ACC112 (cell line): ENCODE measurements around the gene DUSP1.
"Not testable (repeated sequence)": the region's sequence is repeated elsewhere in the genome, so short reads cannot be mapped to it uniquely, and the experiment has no call there.

ENCODE experiments used
- H2AFZ ChIP-seq: fragments of 200-600 bp; sonication (generic); one replicate; pipeline ENCODE4 v1.6.0; 2017; ENCODE audit warnings: antibody characterized with exemption, low read length; ENCODE audit not compliant: unreplicated experiment
- H3K27ac ChIP-seq: fragments of 200-600 bp; sonication (generic); 2 replicates; pipeline ENCODE4 v1.5.1; 2014; ENCODE audit warnings: low read depth, mild to moderate bottlenecking, antibody characterized with exemption, low read length, moderate library complexity
- H3K27me3 ChIP-seq: fragments of 200-600 bp; sonication (generic); 2 replicates; pipeline ENCODE4 v1.6.1; 2014; ENCODE audit warnings: mild to moderate bottlenecking, antibody characterized with exemption, low read length, moderate library complexity, mixed read lengths; ENCODE audit not compliant: insufficient read depth
- H3K36me3 ChIP-seq: fragments of 200-600 bp; sonication (generic); 2 replicates; pipeline ENCODE4 v1.6.1; 2016; ENCODE audit warnings: mild to moderate bottlenecking, antibody characterized with exemption, low read length, moderate library complexity, mixed read lengths; ENCODE audit not compliant: insufficient read depth
- H3K4me1 ChIP-seq: fragments of 200-600 bp; sonication (generic); one replicate; pipeline ENCODE4 v1.6.1; 2016; ENCODE audit warnings: low read length, mixed read lengths; ENCODE audit not compliant: insufficient read depth, unreplicated experiment, control insufficient read depth
- H3K4me3 ChIP-seq: fragments of 200-600 bp; sonication (generic); 2 replicates; pipeline ENCODE4 v1.5.1; 2014; ENCODE audit warnings: mild to moderate bottlenecking, low read depth, low read length
- H3K79me2 ChIP-seq: fragments of 200-600 bp; sonication (generic); one replicate; pipeline ENCODE4 v1.6.0; 2016; ENCODE audit warnings: low read length; ENCODE audit not compliant: control insufficient read depth, unreplicated experiment, insufficient read depth

Gene DUSP1, protein sequence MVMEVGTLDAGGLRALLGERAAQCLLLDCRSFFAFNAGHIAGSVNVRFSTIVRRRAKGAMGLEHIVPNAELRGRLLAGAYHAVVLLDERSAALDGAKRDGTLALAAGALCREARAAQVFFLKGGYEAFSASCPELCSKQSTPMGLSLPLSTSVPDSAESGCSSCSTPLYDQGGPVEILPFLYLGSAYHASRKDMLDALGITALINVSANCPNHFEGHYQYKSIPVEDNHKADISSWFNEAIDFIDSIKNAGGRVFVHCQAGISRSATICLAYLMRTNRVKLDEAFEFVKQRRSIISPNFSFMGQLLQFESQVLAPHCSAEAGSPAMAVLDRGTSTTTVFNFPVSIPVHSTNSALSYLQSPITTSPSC

GRCh38 chr5:172770675-172771438, at the start of gene DUSP1:
Gene DUSP1 (minus strand): TSS chr5:172771195. CDS start chr5:172770952, 243 bp downstream.
- Histone ChIP-seq H3K4me3 (peak within 1 kb of the TSS; percentile 97), H3K27ac (peak within 1 kb of the TSS; percentile 100), H3K27me3 (no peaks in the 10 kb centered on the region), H2AFZ (no peak within 1 kb of the TSS), H3K79me2 (peaks cover 40% of the 10 kb centered on the region), H3K36me3 (peaks cover 35% of the 10 kb centered on the region), H3K4me1 (peaks cover 40% of the 10 kb centered on the region)

- Histone ChIP-seq H3K36me3 (no peaks in the 10 kb centered on the region), H3K4me3 (no peak overlapping the region), H3K4me1 (peaks cover 14% of the 10 kb centered on the region), H3K27ac (no peak overlapping the region), H3K27me3 (no peaks in the 10 kb centered on the region), H3K79me2 (no peaks in the 10 kb centered on the region), H2AFZ (no peak overlapping the region)
Observed at GRCh38 chr5:172820046-172820767, 49.2 kb upstream of the DUSP1 start.

DNA sequence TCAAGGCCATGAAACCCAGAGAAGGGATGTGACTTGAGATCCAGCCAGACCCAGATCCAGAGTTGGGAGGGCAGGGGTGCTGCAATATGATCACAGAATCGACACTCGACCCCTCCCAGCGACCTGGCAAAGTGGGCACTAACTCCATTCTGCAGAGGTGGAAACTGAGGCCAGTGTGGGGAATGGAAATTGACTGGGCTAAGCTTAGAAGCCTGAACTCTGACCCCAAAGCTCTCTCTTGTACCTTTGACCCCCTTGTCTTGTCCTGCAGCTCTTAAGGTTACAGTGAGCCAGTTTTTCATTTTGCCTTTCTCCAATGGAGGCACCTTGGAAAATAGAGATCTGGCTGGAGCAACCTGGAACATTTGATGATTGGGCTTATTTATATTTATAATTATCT, 48.6 kb upstream of the DUSP1 start:
- Histone ChIP-seq H3K36me3 (no peaks in the 10 kb centered on the region), H3K79me2 (no peaks in the 10 kb centered on the region), H3K4me3 (no peak overlapping the region), H2AFZ (no peak overlapping the region), H3K4me1 (peaks cover 14% of the 10 kb centered on the region), H3K27ac (no peak overlapping the region), H3K27me3 (no peaks in the 10 kb centered on the region)

DNA sequence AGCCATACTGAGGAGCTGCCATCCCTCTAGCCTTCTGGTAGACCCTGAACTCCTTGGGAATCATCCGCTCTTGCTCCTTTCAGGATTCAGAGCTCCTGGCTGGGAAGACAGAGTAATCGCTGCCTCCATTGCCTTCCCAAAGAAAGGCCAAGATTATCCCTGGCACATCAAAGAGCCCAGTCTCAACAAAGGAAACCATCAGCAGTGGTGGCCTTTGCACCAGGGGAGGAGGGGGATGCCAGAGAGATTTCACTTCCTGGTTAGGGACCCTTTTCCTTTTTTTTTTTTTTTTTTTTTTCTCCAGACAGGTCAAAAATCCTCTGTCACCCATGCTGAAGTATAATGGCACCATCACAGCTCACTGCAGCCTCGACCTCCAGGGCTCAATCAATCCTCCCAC, 47.1 kb upstream of the DUSP1 start:
- Histone ChIP-seq H3K4me1 (peaks cover 14% of the 10 kb centered on the region), H3K27me3 (no peaks in the 10 kb centered on the region), H3K27ac (no peak overlapping the region), H3K36me3 (no peaks in the 10 kb centered on the region), H3K79me2 (no peaks in the 10 kb centered on the region), H2AFZ (no peak overlapping the region), H3K4me3 (no peak overlapping the region)

DNA sequence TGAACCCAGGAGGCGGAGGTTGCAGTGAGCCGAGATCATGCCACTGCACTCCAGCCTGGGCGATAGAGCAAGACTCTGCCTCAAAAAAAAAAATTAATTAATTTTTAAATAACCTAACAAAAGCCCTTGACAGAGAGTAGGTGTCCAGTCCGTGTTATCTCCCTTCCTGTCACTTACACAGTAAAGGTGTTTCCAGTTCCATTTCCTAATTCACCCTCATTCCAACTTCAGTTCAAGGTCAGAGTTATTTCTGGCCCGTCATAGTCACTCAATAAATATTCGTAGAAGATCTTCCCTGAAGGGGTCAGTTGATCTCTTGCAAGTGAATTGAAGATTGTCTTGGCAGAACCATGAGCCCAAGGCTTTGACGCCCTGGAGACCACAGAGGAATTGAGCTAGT, 46.7 kb upstream of the DUSP1 start:
- H3K4me3 ChIP-seq: no peak overlapping the region
- no peaks in the 10 kb centered on the region for H3K27me3 ChIP-seq
- peaks cover 14% of the 10 kb centered on the region for H3K4me1 ChIP-seq
- H3K36me3 ChIP-seq: no peaks in the 10 kb centered on the region
- H3K79me2 ChIP-seq: no peaks in the 10 kb centered on the region
- H3K27ac ChIP-seq: no peak overlapping the region
- H2AFZ ChIP-seq: no peak overlapping the region

GRCh38 chr5:172816925-172817562, 46.0 kb upstream of the DUSP1 start:
- H3K27ac ChIP-seq: peak overlapping the region; percentile 27; the same call in 1 of the 2 replicates
- H3K79me2 ChIP-seq: no peaks in the 10 kb centered on the region
- peaks cover 14% of the 10 kb centered on the region for H3K4me1 ChIP-seq
- H2AFZ ChIP-seq: no peak overlapping the region
- no peaks in the 10 kb centered on the region for H3K36me3 ChIP-seq
- no peaks in the 10 kb centered on the region for H3K27me3 ChIP-seq
- H3K4me3 ChIP-seq: no peak overlapping the region

- Histone ChIP-seq H3K27ac (no peak overlapping the region), H3K4me1 (peaks cover 11% of the 10 kb centered on the region), H2AFZ (no peak overlapping the region), H3K79me2 (no peaks in the 10 kb centered on the region), H3K4me3 (no peak overlapping the region), H3K36me3 (no peaks in the 10 kb centered on the region), H3K27me3 (no peaks in the 10 kb centered on the region)
Observed at GRCh38 chr5:172815631-172816030, 44.6 kb upstream of the DUSP1 start.

DNA sequence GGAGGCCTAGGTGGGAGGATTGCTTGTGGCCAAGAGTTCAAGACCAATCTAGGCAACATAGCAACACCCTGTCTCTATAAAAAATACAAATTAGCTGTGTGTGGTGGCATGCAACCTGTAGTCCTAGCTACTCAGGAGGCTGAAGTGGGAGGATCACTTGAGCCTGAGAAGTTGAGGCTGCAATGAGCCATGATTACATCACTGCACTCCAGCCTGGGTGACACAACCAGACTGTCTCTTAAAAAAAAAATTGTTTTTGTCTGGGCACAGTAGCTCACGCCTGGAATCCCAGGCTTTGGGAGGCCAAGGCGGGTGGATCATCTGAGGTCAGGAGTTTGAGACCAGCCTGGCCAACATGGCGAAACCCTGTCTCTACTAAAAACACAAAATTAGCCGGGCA, 40.0 kb upstream of the DUSP1 start:
- not testable (repeated sequence) for H3K36me3 ChIP-seq, H3K4me3 ChIP-seq, H2AFZ ChIP-seq, H3K4me1 ChIP-seq, H3K27ac ChIP-seq, H3K79me2 ChIP-seq, H3K27me3 ChIP-seq

- no peaks in the 10 kb centered on the region for H3K79me2 ChIP-seq
- no peaks in the 10 kb centered on the region for H3K27me3 ChIP-seq
- no peak overlapping the region for H3K4me3 ChIP-seq
- no peaks in the 10 kb centered on the region for H3K4me1 ChIP-seq
- H3K27ac ChIP-seq: no peak overlapping the region
- no peak overlapping the region for H2AFZ ChIP-seq
- no peaks in the 10 kb centered on the region for H3K36me3 ChIP-seq
Observed at GRCh38 chr5:172809774-172810173, 38.8 kb upstream of the DUSP1 start.

DNA sequence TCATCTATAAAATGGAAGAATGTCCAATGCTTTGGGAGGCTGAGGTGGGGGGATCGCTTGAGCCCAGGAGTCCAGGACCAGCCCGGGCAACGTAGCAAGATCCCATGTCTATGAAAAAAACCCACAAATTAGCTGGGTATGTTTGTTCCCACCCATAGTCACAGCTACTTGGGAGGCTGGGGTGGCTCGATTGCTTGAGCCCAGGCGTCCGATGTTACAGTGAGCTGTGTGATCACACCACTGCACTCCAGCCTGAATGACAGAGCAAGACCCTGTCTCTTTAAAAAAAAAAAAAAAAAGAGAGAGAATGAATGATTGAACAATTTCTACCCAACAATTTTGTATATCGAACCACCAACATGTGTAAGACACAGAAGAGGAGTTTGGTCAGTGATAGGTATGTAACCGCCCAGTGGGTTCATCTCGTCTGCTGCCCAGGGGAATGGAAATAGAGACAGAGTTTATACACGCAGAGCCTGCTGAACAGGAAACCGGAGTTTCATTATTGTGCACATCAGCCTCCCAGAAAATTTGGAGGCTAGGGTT, 36.8 kb upstream of the DUSP1 start:
- peak overlapping the region; percentile 31; the same call in 1 of the 2 replicates for H3K27ac ChIP-seq
- peaks cover 3% of the 10 kb centered on the region for H3K4me1 ChIP-seq
- H3K36me3 ChIP-seq: no peaks in the 10 kb centered on the region
- no peak overlapping the region for H3K4me3 ChIP-seq
- H3K79me2 ChIP-seq: no peaks in the 10 kb centered on the region
- no peaks in the 10 kb centered on the region for H3K27me3 ChIP-seq
- peak overlapping the region; percentile 9 for H2AFZ ChIP-seq
